C4-2B (cell line): ENCODE results near the gene TLCD3A.

Experiments
- H3K27ac ChIP-seq: fragments of 450-650 bp; 2 replicates; pipeline ENCODE4 v1.5.1; 2017
- CTCF ChIP-seq: fragments of 450-650 bp; conservative IDR thresholded peaks from 2 replicates; pipeline ENCODE4 v1.5.1; 2017; ENCODE audit warnings: mild to moderate bottlenecking
- ZFX ChIP-seq: fragments of 450-650 bp; IDR thresholded peaks from 2 replicates; pipeline ENCODE4 v1.6.1; 2017

The TLCD3A gene

GRCh38 chr17:720706-721539, 11.5 kb upstream of the TLCD3A start:
- no peak overlapping the region for H3K27ac ChIP-seq
- TF ChIP-seq CTCF (no peak), ZFX (no peak)

DNA sequence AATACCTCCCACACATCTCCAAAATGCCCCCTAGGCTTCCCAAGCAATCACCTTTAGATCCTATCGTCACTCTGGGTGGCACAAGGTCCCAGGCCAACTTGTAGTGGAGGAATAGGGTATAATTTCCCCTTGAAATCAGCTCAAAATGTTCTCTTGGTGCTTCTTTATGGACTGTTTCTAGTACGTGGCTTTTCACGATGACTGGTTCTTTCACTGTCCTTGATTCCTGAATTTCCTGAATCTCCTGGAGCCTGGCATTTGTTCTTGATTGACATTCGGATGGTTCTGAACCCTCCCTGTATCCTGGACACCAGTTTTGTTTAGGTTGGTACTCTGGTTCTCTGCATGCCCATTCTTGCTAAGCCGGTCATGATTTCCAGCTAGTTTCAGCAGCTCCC, 10.9 kb upstream of the TLCD3A start:
- TF ChIP-seq CTCF (no peak), ZFX (no peak)
- H3K27ac ChIP-seq: no peak overlapping the region

DNA sequence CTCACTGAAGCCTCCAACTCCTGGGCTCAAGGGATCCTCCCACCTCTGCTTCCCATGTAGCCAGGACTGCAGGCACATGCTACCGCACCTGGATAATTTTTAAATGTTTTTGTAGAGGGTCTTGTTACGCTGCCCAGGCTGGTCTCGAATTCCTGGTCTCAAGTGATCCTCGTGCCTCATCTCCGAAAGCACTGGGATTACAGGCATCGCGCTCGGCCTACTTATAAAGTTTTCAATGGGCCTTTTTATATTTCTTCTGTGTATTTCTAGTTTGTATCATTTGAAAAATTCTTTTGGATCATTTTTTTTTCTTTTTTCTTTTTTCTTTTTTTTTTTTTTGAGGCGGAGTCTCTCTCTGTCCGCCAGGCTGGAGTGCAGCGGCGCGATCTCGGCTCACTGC, 7.3 kb upstream of the TLCD3A start:
- no peak overlapping the region for H3K27ac ChIP-seq
- no peak for TF ChIP-seq CTCF
- no peak for TF ChIP-seq ZFX

DNA sequence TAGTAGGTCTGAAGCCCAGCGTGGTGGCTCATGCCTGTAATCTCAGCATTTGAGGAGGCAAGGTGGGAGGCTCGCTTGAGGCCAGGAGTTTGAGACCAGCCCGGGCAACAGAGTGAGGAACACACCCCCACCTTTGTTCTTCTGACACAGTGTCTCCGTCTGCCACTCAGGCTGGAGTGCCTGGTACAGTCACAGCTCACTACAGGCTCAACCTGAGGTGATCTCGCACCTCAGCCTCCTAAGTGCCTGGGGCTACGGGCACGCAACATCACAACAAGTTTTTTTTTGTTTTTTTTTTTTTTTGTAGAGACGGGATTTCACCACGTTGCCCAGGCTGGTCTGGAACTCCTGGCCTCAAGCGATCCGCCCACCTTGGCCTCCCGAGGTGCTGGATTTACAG, 6.7 kb upstream of the TLCD3A start:
- no peak for TF ChIP-seq CTCF
- no peak for TF ChIP-seq ZFX
- no peak overlapping the region for H3K27ac ChIP-seq

- TF ChIP-seq CTCF (no peak), ZFX (no peak)
- H3K27ac ChIP-seq: no peak overlapping the region
Observed at GRCh38 chr17:726271-726919, 6.0 kb upstream of the TLCD3A start.

DNA sequence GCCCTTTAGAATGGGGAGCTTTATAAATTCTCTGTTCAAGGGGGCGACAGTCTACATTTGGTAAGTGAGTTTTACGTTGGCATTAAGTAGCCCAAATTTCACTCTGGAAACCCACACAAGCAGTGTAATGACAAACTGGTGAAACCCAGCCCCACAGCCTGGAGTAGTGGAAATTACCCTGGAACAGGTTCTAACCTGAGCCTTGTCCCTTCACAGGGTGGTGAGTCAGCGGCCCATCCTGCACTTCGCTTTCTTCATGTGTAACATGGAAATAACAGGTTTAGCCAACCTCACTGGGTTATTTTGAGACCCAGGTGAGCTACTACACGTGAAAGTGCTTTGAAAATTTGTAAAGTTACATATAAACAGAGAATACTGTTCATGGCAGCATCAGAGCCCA, 3.5 kb upstream of the TLCD3A start:
- TF ChIP-seq ZFX: no peak
- no peak for TF ChIP-seq CTCF
- H3K27ac ChIP-seq: no peak overlapping the region

GRCh38 chr17:731644-732066, 741 bp upstream of the TLCD3A start:
- peak overlapping the region; percentile 95 for H3K27ac ChIP-seq
- TF ChIP-seq ZFX (no peak), CTCF (no peak)
